Common myeloid progenitor, CD34-positive (primary cell): ENCODE measurements around the gene JPH4.
"Not testable (repeated sequence)": the region's sequence is repeated elsewhere in the genome, so short reads cannot be mapped to it uniquely, and the experiment has no call there.

Experiments used
- CTCF ChIA-PET: fragments of 350-600 bp; sonication (Branson Sonifier 250); formaldehyde crosslinking; loops from one replicate; lab custom pipeline; 2021; ENCODE audit warnings: antibody characterized with exemption; lab: Charles Lee
- POLR2A ChIA-PET: fragments of 350-600 bp; sonication (Branson Sonifier 250); formaldehyde crosslinking; loops from one replicate; lab custom pipeline; 2021; ENCODE audit warnings: antibody characterized with exemption; lab: Charles Lee
- DNase-seq, 3 donors: peaks; one replicate each; pipeline versions ENCODE4 v3.0.0 to v3.0.0-alpha.2; 2013
- H3K27ac ChIP-seq, 2 experiments: 1 replicate in 1 of 2; 2 replicates in 1 of 2; pipeline ENCODE4 v1.7.0; 2013; ENCODE audit warnings: inconsistent platforms in 2 of 2, low read length in 2 of 2, mild to moderate bottlenecking in 2 of 2, low read depth in 1 of 2, moderate library complexity in 1 of 2; ENCODE audit not compliant: severe bottlenecking in 2 of 2, insufficient read depth in 1 of 2, poor library complexity in 1 of 2
- H3K27me3 ChIP-seq, 5 experiments: replicated peaks in 2 of 5; 1 replicate in 3 of 5; 2 replicates in 2 of 5; pipeline versions ENCODE4 v1.6.1 to v1.7.0; 2013; ENCODE audit warnings: low read length in 4 of 5, mild to moderate bottlenecking in 2 of 5, moderate library complexity in 2 of 5, inconsistent platforms in 1 of 5; ENCODE audit not compliant: insufficient read depth in 5 of 5, control insufficient read depth in 4 of 5
- H3K36me3 ChIP-seq, 4 experiments: 1 replicate in 2 of 4; 2 replicates in 2 of 4; pipeline versions ENCODE4 v1.6.1 to v1.7.0; 2013; ENCODE audit warnings: low read length in 3 of 4, control low read depth in 1 of 4, mild to moderate bottlenecking in 1 of 4; ENCODE audit not compliant: control insufficient read depth in 4 of 4, insufficient read depth in 4 of 4
- H3K4me1 ChIP-seq, 4 experiments: 1 replicate in 3 of 4; 2 replicates in 1 of 4; pipeline versions ENCODE4 v1.6.1 to v1.7.1; 2013; ENCODE audit warnings: low read length in 3 of 4, mild to moderate bottlenecking in 3 of 4, control low read depth in 1 of 4, inconsistent platforms in 1 of 4, moderate library complexity in 1 of 4; ENCODE audit not compliant: control insufficient read depth in 4 of 4, insufficient read depth in 4 of 4; ENCODE audit errors: control extremely low read depth in 1 of 4
- H3K4me3 ChIP-seq, 7 experiments: 1 replicate in 4 of 7; 2 replicates in 3 of 7; pipeline versions ENCODE4 v1.5.1 to v1.7.0; 2013; ENCODE audit warnings: mild to moderate bottlenecking in 7 of 7, low read length in 6 of 7, moderate library complexity in 6 of 7, inconsistent platforms in 2 of 7, low read depth in 2 of 7, control low read depth in 1 of 7; ENCODE audit not compliant: insufficient read depth in 4 of 7, control insufficient read depth in 1 of 7; ENCODE audit errors: extremely low read depth in 1 of 7
- H3K9me3 ChIP-seq, 5 experiments: 1 replicate in 4 of 5; 2 replicates in 1 of 5; pipeline versions ENCODE4 v1.6.1 to v1.7.1; 2013; ENCODE audit warnings: low read length in 4 of 5, mild to moderate bottlenecking in 2 of 5, inconsistent platforms in 1 of 5, low read depth in 1 of 5, moderate library complexity in 1 of 5; ENCODE audit not compliant: control insufficient read depth in 4 of 5, insufficient read depth in 2 of 5; ENCODE audit errors: control extremely low read depth in 1 of 5
- WGBS: methylation state at CpG from one replicate; pipeline ENCODE4 v1.1.5; 2013; ENCODE audit not compliant: insufficient coverage; 5-methylcytosine and 5-hydroxymethylcytosine counted together

JPH4 gene

DNA sequence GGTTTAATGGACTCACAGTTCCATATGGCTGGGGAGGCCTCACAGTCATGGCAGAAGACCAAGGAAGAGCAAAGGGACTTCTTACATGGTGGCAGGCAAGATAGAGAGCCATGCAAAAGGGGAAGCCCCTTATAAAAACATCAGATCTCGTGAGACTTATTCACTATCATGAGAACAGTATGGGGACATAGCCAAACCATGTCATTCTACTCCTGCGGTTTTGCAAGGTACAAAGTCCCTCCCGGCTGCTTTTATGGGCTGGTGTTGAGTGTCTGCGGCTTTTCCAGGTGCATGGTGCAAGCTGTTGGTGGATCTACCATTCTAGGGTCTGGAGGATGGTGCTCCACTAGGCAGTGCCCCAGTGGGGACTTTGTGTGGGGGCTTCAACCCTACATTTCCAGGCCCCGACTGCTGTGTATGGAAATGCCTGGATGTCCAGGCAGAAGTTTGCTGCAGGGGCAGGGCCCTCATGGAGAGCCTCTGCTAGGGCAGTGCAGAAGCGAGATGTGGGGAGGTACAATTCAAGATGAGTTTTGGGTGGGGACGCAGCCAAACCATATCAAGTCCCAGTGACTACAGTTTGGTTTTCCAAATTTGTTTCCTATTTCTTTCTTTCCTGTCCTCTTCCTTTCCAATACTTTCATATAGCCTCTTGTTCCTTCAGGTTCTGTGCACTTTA, 31.0 kb upstream of the JPH4 start:
- 94% methylated on average over 3 of the region's 7 CpGs for WGBS
- POLR2A ChIA-PET, result not testable (repeated sequence)
- CTCF ChIA-PET, result interaction anchor here (1.3 to 3.9 kb wide), 3 partner anchors 21 to 301 kb away, joined by 3 to 39 read pairs (median 3); no protein-coding TSS in a partner anchor

DNA sequence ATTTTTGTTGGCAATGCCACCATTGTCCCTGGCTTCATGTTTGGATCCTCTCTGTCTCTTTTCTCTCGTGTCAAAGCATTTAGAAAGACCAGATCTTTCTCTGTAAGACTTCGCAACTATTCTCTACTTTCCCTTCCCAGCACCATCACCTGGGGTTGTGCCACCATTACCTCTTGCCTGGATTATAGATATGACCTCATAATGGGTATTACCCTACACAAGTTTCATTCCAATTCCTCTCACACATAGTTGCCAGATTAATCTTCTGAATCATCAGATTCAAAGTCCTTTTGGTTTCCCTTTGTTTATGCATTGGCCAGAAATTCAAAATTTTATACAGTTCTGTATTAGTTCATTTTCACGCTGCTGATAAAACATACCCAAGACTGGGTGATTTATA, 30.4 kb upstream of the JPH4 start:
- no peak for DNase-seq
- no peaks in the 10 kb centered on the region for H3K36me3 ChIP-seq
- H3K4me1 ChIP-seq, result peaks cover 4 to 25% (median 18%) of the 10 kb centered on the region in 4 experiments
- H3K9me3 ChIP-seq, result peaks cover 0 to 3% (median 0%) of the 10 kb centered on the region in 5 experiments
- CTCF ChIA-PET, result no interaction called here
- H3K27ac ChIP-seq, result no peak overlapping the region
- H3K4me3 ChIP-seq, result no peak overlapping the region
- 100% methylated on average over 2 of the region's 3 CpGs for WGBS
- H3K27me3 ChIP-seq, result no peaks in the 10 kb centered on the region
- POLR2A ChIA-PET, result no interaction called here

More for the DNA sequence above, 31.0 kb upstream of the JPH4 start:
- Histone ChIP-seq H3K4me1 (peaks cover 4 to 25% (median 18%) of the 10 kb centered on the region in 4 experiments), H3K4me3 (peak overlapping the region in 1 of 7 experiments; percentile 32)
- not testable (repeated sequence) for DNase-seq, H3K36me3 ChIP-seq, H3K9me3 ChIP-seq, H3K27ac ChIP-seq, H3K27me3 ChIP-seq

DNA sequence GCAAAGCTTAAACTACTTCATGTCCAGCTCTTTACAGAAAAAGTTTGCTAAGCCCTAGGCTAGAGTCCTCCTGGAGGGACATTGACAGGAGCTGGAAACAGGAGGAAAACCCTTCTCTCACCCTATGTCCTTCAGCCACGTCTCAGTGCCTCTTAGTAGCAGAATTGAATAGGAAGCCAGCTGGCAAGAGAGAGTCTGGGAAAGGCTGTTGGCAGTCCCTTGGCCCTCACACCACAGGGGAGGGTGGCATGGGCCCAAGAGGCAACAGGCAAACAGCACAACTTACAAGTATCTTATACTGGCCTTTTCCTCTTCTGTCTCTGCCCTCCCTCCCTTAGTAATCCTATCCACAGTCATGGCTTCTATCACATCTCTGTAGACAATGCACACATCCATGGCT, 29.9 kb upstream of the JPH4 start:
- H3K27ac ChIP-seq, result no peak overlapping the region
- ChIA-PET CTCF (no interaction called here), POLR2A (no interaction called here)

DNA sequence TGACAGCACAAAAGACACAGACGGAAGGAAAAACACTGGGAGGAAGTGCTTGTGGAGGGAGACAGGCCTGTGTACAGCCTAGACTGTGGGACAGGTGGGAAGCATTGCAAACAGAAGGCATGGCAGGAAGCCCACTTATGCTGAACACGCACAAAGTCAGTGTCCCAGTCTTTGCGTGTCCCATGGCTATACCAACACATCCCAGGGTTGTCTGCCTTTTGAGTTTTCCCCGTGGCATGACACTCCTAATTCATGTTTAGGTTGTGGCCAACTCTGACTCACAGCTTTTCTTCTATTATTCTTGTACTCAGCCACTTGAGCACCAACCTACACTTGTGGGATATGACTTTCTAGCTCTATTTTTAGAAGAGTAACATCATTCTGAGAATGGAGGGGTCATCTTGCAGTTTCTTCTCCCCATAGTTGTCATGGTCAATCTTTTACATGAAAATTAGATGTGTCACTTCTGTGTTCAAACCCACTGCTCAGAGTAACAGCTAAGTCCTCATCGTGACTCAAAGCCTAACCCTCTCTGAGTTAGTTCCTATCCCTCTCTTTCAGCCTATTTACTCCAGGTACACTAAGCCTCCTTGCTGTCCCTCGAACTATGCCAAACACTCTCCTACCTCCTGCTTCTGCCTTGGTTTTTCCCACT, 27.5 kb upstream of the JPH4 start:
- Histone ChIP-seq H3K27ac (no peak overlapping the region), H3K27me3 (no peaks in the 10 kb centered on the region), H3K36me3 (no peaks in the 10 kb centered on the region), H3K4me1 (peaks cover 4 to 23% (median 16%) of the 10 kb centered on the region in 4 experiments), H3K9me3 (peaks cover 0 to 3% (median 0%) of the 10 kb centered on the region in 5 experiments), H3K4me3 (no peak overlapping the region)
- ChIA-PET POLR2A (no interaction called here), CTCF (interaction anchor here (0.8 kb wide), 1 partner anchor 32 kb away, joined by 3 read pairs; no protein-coding TSS in a partner anchor)
- no peak for DNase-seq
- WGBS, result 78% methylated on average over 6 of the region's 6 CpGs

More for the DNA sequence above, 29.9 kb upstream of the JPH4 start:
- Histone ChIP-seq H3K4me3 (no peak overlapping the region), H3K36me3 (no peaks in the 10 kb centered on the region), H3K9me3 (peaks cover 0 to 3% (median 0%) of the 10 kb centered on the region in 5 experiments), H3K4me1 (peaks cover 4 to 25% (median 18%) of the 10 kb centered on the region in 4 experiments), H3K27me3 (no peaks in the 10 kb centered on the region)
- WGBS, result 80% methylated on average over 1 of the region's 1 CpG
- no peak for DNase-seq

DNA sequence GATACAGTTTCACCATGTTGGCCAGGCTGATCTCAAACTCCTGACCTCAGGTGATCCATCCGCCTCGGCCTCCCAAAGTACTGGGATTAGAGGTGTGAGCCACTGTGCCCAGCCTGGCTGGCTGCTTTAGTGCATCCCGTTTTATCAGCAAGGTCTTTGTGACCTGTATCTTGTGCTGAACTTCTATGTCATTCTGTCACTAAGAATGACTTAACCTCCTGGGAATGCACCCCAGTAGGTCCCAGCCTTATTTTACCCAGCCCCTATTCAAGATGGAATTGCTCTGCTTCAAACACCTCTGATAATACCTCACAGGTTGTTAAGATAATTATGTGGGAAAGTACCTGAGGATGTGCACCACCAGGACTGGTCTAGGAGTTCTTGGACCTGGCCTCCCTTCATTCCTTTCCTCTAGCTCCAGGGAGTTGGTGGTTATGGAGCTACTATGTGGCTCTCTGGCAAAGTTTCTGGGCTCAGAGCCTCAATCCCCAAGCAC, 26.1 kb upstream of the JPH4 start:
- CTCF ChIA-PET, result interaction anchor here (0.6 kb wide), 1 partner anchor 16 kb away, joined by 3 read pairs; no protein-coding TSS in a partner anchor
- WGBS, result 94% methylated on average over 3 of the region's 3 CpGs
- no peaks in the 10 kb centered on the region for H3K36me3 ChIP-seq
- H3K27ac ChIP-seq, result no peak overlapping the region
- peaks cover 0 to 9% (median 2%) of the 10 kb centered on the region in 4 experiments for H3K4me1 ChIP-seq
- peaks cover 0 to 2% (median 0%) of the 10 kb centered on the region in 5 experiments for H3K9me3 ChIP-seq
- H3K27me3 ChIP-seq, result no peaks in the 10 kb centered on the region
- no peak overlapping the region for H3K4me3 ChIP-seq
- DNase-seq, result no peak
- POLR2A ChIA-PET, result no interaction called here

DNA sequence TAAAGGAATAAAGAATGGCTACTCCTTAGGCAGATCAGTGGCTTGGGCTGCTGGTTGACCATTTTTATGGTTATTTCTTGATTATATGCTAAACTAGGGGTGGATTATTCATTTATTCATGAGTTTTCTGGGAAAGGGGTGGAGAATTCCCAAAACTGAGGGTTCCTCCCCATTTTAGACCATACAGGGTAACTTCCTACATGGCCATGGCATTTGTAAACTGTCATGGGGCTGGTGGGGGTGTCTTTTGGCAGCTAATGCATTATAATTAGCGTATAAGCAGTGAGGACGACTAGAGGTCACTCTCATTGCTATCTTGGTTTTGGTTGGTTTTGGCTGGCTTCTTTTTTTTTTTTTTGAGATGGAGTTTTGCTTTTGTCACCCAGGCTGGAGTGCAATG, 25.6 kb upstream of the JPH4 start:
- Histone ChIP-seq H3K9me3 (no peaks in the 10 kb centered on the region), H3K27ac (no peak overlapping the region), H3K4me1 (peaks cover 0 to 7% (median 0%) of the 10 kb centered on the region in 4 experiments), H3K27me3 (no peaks in the 10 kb centered on the region), H3K4me3 (no peak overlapping the region), H3K36me3 (no peaks in the 10 kb centered on the region)
- no peak for DNase-seq
- no CpG with 5 or more reads among the region's 2 CpGs for WGBS
- ChIA-PET CTCF (no interaction called here), POLR2A (no interaction called here)

DNA sequence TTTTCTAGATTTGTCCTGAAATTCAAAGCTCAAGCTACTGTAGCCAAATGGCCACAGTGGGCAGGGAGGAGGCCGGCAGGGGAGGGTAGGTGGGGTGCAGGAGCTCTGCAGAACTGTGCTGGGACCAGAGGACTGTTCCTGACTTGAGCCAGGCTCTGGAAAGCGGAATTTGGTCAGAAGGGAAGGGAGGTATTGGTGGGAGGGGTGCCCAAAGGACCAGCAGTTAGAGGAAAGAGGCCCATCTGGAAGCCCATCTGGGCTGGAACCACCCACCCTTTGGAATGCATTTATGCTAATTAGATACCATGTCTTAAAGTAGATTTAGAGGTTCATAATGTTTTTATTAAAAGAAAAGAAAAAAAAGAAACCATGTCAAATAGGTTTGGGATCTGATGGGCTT, 24.5 kb upstream of the JPH4 start:
- WGBS, result 100% methylated on average over 2 of the region's 2 CpGs
- CTCF ChIA-PET, result interaction anchor here (1.0 to 1.3 kb wide), 3 partner anchors 10 to 306 kb away, joined by 3 to 5 read pairs (median 3); no protein-coding TSS in a partner anchor

More for the DNA sequence above, 24.5 kb upstream of the JPH4 start:
- Histone ChIP-seq H3K27me3 (no peaks in the 10 kb centered on the region), H3K4me3 (no peak overlapping the region), H3K9me3 (peaks cover 0 to 2% (median 0%) of the 10 kb centered on the region in 5 experiments), H3K27ac (no peak overlapping the region), H3K36me3 (no peaks in the 10 kb centered on the region), H3K4me1 (peaks cover 0 to 7% (median 0%) of the 10 kb centered on the region in 4 experiments)
- no peak for DNase-seq
- POLR2A ChIA-PET, result no interaction called here
